Heart right ventricle (tissue), 16 donors: Measurements from ENCODE around the gene MAT2B. TPM values are rescaled to one million over a fixed set of nuclear protein-coding genes. Genes with fewer than 3 reads are reported as not detected.

Source experiments
- ATAC-seq, 8 donors: fragments of 200-7000 bp; cut with Tn5 transposase; one replicate each; pipeline ENCODE4 v1.9.1; 2020; ENCODE audit warnings: mild to moderate bottlenecking in 8 of 8, moderate library complexity in 8 of 8, moderate number of reproducible peaks in 1 of 8
- DNase-seq, 2 donors: peaks; one replicate each; pipeline ENCODE4 v3.0.0-alpha.2; 2020
- H3K27ac ChIP-seq, 10 donors: fragments of 200-600 bp; sonication (generic) in 2 of 10; one replicate each; pipeline versions ENCODE4 v1.5.0 to v1.8.0; 2020 to 2022; ENCODE audit warnings: mild to moderate bottlenecking in 3 of 10
- H3K27me3 ChIP-seq, 7 donors: fragments of 200-600 bp; one replicate each; pipeline ENCODE4 v1.8.0; 2021 to 2022; ENCODE audit warnings: mild to moderate bottlenecking in 2 of 7
- H3K36me3 ChIP-seq, 9 donors: fragments of 200-600 bp; sonication (generic) in 1 of 9; one replicate each; pipeline versions ENCODE4 v1.5.0 to v1.8.0; 2020 to 2022; ENCODE audit warnings: mild to moderate bottlenecking in 2 of 9
- H3K4me1 ChIP-seq, 9 donors: fragments of 200-600 bp; sonication (generic) in 1 of 9; one replicate each; pipeline versions ENCODE4 v1.5.0 to v1.8.0; 2020 to 2022; ENCODE audit warnings: mild to moderate bottlenecking in 4 of 9
- H3K4me3 ChIP-seq, 10 donors: fragments of 200-600 bp; sonication (generic) in 2 of 10; one replicate each; pipeline versions ENCODE4 v1.5.0 to v1.8.0; 2020 to 2022; ENCODE audit warnings: mild to moderate bottlenecking in 7 of 10, moderate library complexity in 2 of 10
- H3K9me3 ChIP-seq, 11 donors: fragments of 200-600 bp in 10 of 11; sonication (generic) in 2 of 11; one replicate each; pipeline versions ENCODE4 v1.5.0 to v1.8.0; 2013 to 2022; ENCODE audit warnings: mild to moderate bottlenecking in 2 of 11, control low read depth in 1 of 11, moderate library complexity in 1 of 11
- WGBS, 2 donors: extraction: QIAGEN DNeasy Blood & Tissue Kit; methylation state at CpG; one replicate each; pipeline ENCODE4 v1.1.7; 2013; ENCODE audit warnings: inconsistent platforms in 1 of 2; 5-methylcytosine and 5-hydroxymethylcytosine counted together
- intact Hi-C, 10 donors: fragments of 100-400 bp; cut with DNase I; formaldehyde crosslinking; loops; one replicate each; pipeline versions ENCODE4 v1.11.1 to v1.14.2; 2022
- polyA plus RNA-seq, 2 donors: library from polyadenylated mRNA; stranded (reverse); fragments of 200-250 nt; gene quantifications; one replicate each; pipeline ENCODE4 v1.2.3, GENCODE V29; 2013
- total RNA-seq, 10 donors: library from RNA; stranded (reverse); fragmentation: NEBNext Ultra II Directional in 3 of 10; extraction: Animal tissue kit (Norgen Biotek cat#: 25700) in 3 of 10; gene quantifications; one replicate each; pipeline versions ENCODE4 v1.2.1 to v1.2.4, GENCODE V29; 2021 to 2023
- TF ChIP-seq, protein P1 (sequence below), 9 donors: fragments of 200-600 bp; sonication (generic) in 2 of 9; IDR thresholded peaks; one replicate each; pipeline versions ENCODE4 v1.5.0 to v1.8.0; 2021 to 2022; ENCODE audit warnings: antibody characterized with exemption in 9 of 9, mild to moderate bottlenecking in 5 of 9, moderate library complexity in 1 of 9
- donor health status: Arrhythmogenic right ventricular cardiomyopathy.
- donor health status: ischemic (EF 13 %, LVEDD 7.1; RV severe dilation, severe dysfunction).
- donor health status: healthy with polysubstance abuse.
- donor health status: DM: no; HTN: yes; CAD: no.
- donor health status: DM: no; HTN: no; CAD: no.
- donor health status: ischemic (EF 25% LVEDD 6.9; RV normal size, moderate dysfunction).
- donor health status: ischemic (EF 25% LVEDD 5.7; RV mildly dilated, moderate dysfunction).
- donor health status: healthy.
- donor health status: DM: yes; HTN: yes; CAD: no.
- donor health status: Ischemic cardiomyopathy.
- donor health status: ischemic (EF 35%, LVEDD 5.7; RV mildly dilated, moderate dysfunction).
- donor health status: nonischemic (EF 11% LVEDD 7.7; RV severe dilation, severe dysfunction).
- donor health status: DM: yes; HTN: yes; CAD: no.
- donor health status: PGD.
- donor health status: ischemic (EF 29% LVEDD 5.4; RV normal size, mild dysfunction).
- donor health status: nonischemic (EF 23%, LVEDD 6.1; RV moderate dilation, normal function).

MAT2B gene
- total and polyA plus RNA-seq, 12 donors: 22.9 to 63.2 (median 55.4) TPM

DNA sequence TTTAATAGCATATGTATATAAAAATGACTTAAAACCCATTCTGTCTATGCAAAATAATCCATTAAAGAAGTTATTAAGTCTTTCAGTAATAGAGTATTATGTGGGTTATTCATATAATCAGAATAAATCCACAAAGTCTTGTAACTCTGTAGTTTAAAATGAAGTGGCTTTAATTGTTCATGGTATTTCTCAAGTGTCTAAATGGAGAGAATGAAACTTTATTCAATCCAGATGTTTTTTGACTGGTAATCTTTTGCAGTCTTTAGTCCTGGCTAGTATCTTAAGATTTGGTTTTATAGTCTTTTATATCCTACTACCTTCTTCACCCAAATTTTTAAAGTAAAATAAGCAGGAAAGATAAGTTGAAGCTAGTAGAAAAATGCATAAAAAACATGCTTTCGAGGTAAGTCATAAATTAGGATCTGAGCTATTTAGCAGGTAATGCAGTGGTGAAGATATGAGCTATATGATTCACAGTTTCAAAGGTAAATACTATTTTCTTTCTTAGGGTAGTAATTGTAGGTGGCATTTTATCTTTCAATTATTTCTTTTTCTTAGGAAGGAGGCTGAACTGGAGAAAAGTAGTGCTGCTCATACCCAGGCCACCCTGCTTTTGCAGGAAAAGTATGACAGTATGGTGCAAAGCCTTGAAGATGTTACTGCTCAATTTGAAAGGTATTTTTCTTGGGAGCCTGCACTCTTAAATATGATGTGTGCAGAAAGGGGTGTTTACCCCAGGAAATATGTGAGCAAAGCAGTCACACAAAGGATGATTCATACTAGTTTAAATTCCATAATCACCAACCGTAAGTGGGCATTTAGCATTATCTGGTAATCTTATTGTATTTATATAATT, 27.1 kb upstream of the MAT2B start:
- DNase-seq (no peak), ATAC-seq (no peak)
- Histone ChIP-seq H3K36me3 (peaks cover 0 to 64% (median 0%) of the 10 kb centered on the region in 9 donors), H3K27ac (no peak overlapping the region), H3K9me3 (no peaks in the 10 kb centered on the region), H3K4me3 (no peak overlapping the region), H3K4me1 (no peaks in the 10 kb centered on the region), H3K27me3 (no peaks in the 10 kb centered on the region)
- TF ChIP-seq, protein P1, sequence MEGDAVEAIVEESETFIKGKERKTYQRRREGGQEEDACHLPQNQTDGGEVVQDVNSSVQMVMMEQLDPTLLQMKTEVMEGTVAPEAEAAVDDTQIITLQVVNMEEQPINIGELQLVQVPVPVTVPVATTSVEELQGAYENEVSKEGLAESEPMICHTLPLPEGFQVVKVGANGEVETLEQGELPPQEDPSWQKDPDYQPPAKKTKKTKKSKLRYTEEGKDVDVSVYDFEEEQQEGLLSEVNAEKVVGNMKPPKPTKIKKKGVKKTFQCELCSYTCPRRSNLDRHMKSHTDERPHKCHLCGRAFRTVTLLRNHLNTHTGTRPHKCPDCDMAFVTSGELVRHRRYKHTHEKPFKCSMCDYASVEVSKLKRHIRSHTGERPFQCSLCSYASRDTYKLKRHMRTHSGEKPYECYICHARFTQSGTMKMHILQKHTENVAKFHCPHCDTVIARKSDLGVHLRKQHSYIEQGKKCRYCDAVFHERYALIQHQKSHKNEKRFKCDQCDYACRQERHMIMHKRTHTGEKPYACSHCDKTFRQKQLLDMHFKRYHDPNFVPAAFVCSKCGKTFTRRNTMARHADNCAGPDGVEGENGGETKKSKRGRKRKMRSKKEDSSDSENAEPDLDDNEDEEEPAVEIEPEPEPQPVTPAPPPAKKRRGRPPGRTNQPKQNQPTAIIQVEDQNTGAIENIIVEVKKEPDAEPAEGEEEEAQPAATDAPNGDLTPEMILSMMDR (IDR thresholded peaks at IDR 0.05): no peak
- WGBS, 2 donors: 95 to 99% methylated on average over 2 of the region's 2 CpGs
- intact Hi-C loops: no loop called here

DNA sequence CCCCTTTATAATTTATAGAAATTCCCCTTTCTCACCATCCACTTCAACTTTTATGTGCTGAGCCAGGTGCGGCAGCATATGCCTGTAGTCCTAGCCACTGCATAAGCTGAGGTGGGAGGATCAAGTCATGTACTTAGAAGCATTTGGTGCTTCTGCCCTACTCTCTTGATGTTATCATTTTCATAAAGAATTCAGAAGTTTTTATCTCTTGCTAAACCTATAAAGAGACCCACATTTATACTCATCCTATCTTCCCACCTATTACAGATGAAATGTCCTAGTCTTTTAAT, 26.5 kb upstream of the MAT2B start:
- no peak for DNase-seq
- 96% methylated on average over 1 of the region's 1 CpG for WGBS, 2 donors
- H3K9me3 ChIP-seq: no peaks in the 10 kb centered on the region
- no peak for ATAC-seq
- TF ChIP-seq, protein P1 (IDR thresholded peaks at IDR 0.05): no peak
- H3K4me1 ChIP-seq: no peaks in the 10 kb centered on the region
- no peak overlapping the region for H3K27ac ChIP-seq
- no peaks in the 10 kb centered on the region for H3K27me3 ChIP-seq
- peaks cover 0 to 60% (median 0%) of the 10 kb centered on the region in 9 donors for H3K36me3 ChIP-seq
- intact Hi-C loops: no loop called here
- no peak overlapping the region for H3K4me3 ChIP-seq

DNA sequence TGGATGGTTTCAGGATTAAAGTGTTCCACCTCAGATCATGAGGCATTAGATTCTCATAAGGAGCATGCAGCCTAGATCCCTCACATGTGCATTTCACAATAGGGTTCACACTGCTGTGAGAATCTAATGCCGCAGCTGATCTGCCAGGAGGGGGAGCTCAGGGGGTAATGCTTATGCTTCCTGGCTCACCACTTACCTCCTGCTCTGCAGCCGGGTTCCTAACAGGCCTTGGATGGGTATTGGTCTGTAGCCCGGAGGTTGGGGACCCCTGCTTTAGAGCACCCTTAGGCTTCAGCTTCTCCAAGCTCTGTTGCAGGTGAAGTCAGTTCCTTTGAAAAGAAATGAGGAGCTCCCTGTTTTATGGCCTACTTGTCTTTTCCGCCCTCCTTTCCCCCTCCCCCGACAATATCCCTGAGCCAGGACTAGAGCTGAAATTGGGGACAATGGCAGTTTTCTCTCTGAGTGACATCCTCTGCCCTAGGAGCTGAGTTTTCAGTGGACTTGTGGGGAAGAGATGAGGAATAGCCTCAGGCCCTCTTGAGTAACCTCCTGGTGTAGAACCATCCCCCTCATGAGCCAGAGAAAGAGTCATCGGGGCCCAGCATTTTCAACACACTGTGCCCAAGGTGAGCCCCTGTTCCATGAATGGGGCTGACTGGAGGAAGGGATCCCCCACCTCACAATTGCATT, 16.2 kb upstream of the MAT2B start:
- intact Hi-C loops: no loop called here

DNA sequence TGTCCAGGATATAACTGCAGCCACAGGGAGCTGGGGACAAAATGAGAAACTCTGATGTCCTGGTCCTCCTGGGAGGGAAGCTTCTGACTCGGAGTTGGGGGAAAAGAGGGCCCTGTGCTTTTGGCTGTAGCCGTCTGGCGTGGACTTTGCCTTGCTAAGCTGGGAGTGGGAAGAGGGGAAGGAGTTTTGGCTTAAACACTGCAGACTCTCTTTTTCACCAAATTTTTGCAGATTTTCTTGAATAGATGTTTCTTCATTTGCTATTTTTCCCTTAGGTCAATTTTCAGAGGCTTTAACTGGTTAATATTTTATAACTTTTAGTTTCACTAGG, 15.7 kb upstream of the MAT2B start:
- Histone ChIP-seq H3K36me3 (peaks cover 0 to 8% (median 0%) of the 10 kb centered on the region in 9 donors), H3K4me3 (no peak overlapping the region), H3K4me1 (no peaks in the 10 kb centered on the region), H3K9me3 (no peaks in the 10 kb centered on the region), H3K27me3 (no peaks in the 10 kb centered on the region), H3K27ac (no peak overlapping the region)
- DNase-seq: no peak
- WGBS, 2 donors: 83 to 94% methylated on average over 3 of the region's 3 CpGs
- TF ChIP-seq, protein P1 (IDR thresholded peaks at IDR 0.05): no peak
- ATAC-seq: no peak
- intact Hi-C loops: no loop called here

More for the DNA sequence above, 16.2 kb upstream of the MAT2B start:
- no peak for ATAC-seq
- 83 to 92% methylated on average over 6 of the region's 6 CpGs for WGBS, 2 donors
- no peaks in the 10 kb centered on the region for H3K27me3 ChIP-seq
- TF ChIP-seq, protein P1 (IDR thresholded peaks at IDR 0.05): peak in 1 of 9 donors; percentile 10
- peaks cover 0 to 8% (median 0%) of the 10 kb centered on the region in 9 donors for H3K36me3 ChIP-seq
- H3K4me3 ChIP-seq: no peak overlapping the region
- no peak for DNase-seq
- no peak overlapping the region for H3K27ac ChIP-seq
- no peaks in the 10 kb centered on the region for H3K9me3 ChIP-seq
- H3K4me1 ChIP-seq: no peaks in the 10 kb centered on the region
